HepG2 (cell line): ENCODE measurements around the gene CTIF. TPM values are rescaled to one million over a fixed set of nuclear protein-coding genes. Genes with fewer than 3 reads are reported as not detected.

Source experiments
- ATAC-seq: fragments of 200-7000 bp; cut with Tn5 transposase; 3 replicates; pipeline ENCODE4 v1.9.1; 2020; ENCODE audit warnings: mild to moderate bottlenecking, moderate library complexity
- BruUV-seq: library from RNA; stranded (reverse); fragments of 400-500 nt; replicated peaks from 2 replicates; lab custom pipeline; 2021; lab: Mats Ljungman, UMichigan
- CTCF ChIA-PET: fragments of 300-600 bp; formaldehyde crosslinking; extraction: SDS; loops from one replicate; lab custom pipeline; 2021; ENCODE audit warnings: low total read pairs, inconsistent platforms, low intra/inter-chr PET ratio; lab: Yijun Ruan, JAX
- POLR2A ChIA-PET: fragments of 350-600 bp; sonication (Branson Sonifier 250); formaldehyde crosslinking; loops from one replicate; lab custom pipeline; 2020; ENCODE audit warnings: antibody characterized with exemption, inconsistent platforms; lab: Yijun Ruan, JAX
- DNase-seq: peaks from one replicate; pipeline ENCODE4 v3.0.0-alpha.2; 2015; ENCODE audit warnings: low spot score
- FAIRE-seq: peaks from 3 replicates; lab custom pipeline; 2011; peaks lifted over from hg19 to GRCh38; lab: Jason Lieb, UNC
- H2AFZ ChIP-seq: one replicate; pipeline ENCODE4 v1.6.1; 2011; ENCODE audit warnings: low read length, inconsistent platforms
- H3K27ac ChIP-seq: fragments of 300-600 bp; 3 replicates; pipeline ENCODE4 v1.8.0; 2011; ENCODE audit warnings: mixed run types, mild to moderate bottlenecking, mixed read lengths, low read length, inconsistent platforms; ENCODE audit not compliant: insufficient read depth; ENCODE audit errors: extremely low read length
- H3K27me3 ChIP-seq, 2 experiments: fragments of 200-600 bp in 1 of 2; 2 replicates in 1 of 2; 3 replicates in 1 of 2; pipeline versions ENCODE4 v1.6.0 to v1.8.0; 2011; ENCODE audit warnings: low read length in 2 of 2, mild to moderate bottlenecking in 2 of 2, moderate library complexity in 2 of 2, inconsistent platforms in 1 of 2; ENCODE audit not compliant: insufficient read depth in 2 of 2, control insufficient read depth in 1 of 2
- H3K36me3 ChIP-seq, 2 experiments: fragments of 200-600 bp in 1 of 2; replicated peaks in 1 of 2; 2 replicates in 1 of 2; 3 replicates in 1 of 2; pipeline versions ENCODE4 v1.5.1 to v1.8.0; 2011; ENCODE audit warnings: low read length in 2 of 2, inconsistent platforms in 1 of 2; ENCODE audit not compliant: insufficient read depth in 2 of 2, control insufficient read depth in 1 of 2
- H3K4me1 ChIP-seq: 2 replicates; pipeline ENCODE4 v1.5.1; 2012; ENCODE audit warnings: low read length, inconsistent platforms; ENCODE audit not compliant: insufficient read depth
- H3K4me2 ChIP-seq: 2 replicates; pipeline ENCODE4 v1.6.0; 2011; ENCODE audit warnings: low read depth, low read length, inconsistent platforms
- H3K4me3 ChIP-seq, 3 experiments: fragments of 200-600 bp in 1 of 3; sonication (generic), shearing (Covaris generic) in 1 of 3; replicated peaks in 1 of 3; 2 replicates each; pipeline ENCODE4 v1.5.1; 2011 to 2016; ENCODE audit warnings: low read length in 3 of 3, inconsistent platforms in 2 of 3, low read depth in 2 of 3, mild to moderate bottlenecking in 2 of 3, control low read depth in 1 of 3, mixed read lengths in 1 of 3; ENCODE audit not compliant: insufficient read depth in 1 of 3
- H3K79me2 ChIP-seq: one replicate; pipeline ENCODE4 v1.6.1; 2011; ENCODE audit warnings: low read length, inconsistent platforms; ENCODE audit not compliant: insufficient read depth
- H3K9ac ChIP-seq: 2 replicates; pipeline ENCODE4 v1.6.0; 2011; ENCODE audit warnings: mild to moderate bottlenecking, low read depth, low read length, inconsistent platforms; ENCODE audit not compliant: insufficient read depth
- H3K9me3 ChIP-seq: 2 replicates; pipeline ENCODE4 v1.5.1; 2012; ENCODE audit warnings: mild to moderate bottlenecking, low read length
- H4K20me1 ChIP-seq: 2 replicates; pipeline ENCODE4 v1.6.0; 2011; ENCODE audit warnings: inconsistent platforms, mild to moderate bottlenecking, low read length, moderate library complexity; ENCODE audit not compliant: insufficient read depth
- ARID2 ChIP-seq: sonication (generic); formaldehyde crosslinking; IDR thresholded peaks from 2 replicates; pipeline ENCODE4 v1.8.1; 2022; ENCODE audit warnings: mild to moderate bottlenecking, missing genetic modification reagents, borderline replicate concordance
- ATM ChIP-seq: fragments of 450-650 bp; IDR thresholded peaks from 2 replicates; pipeline ENCODE4 v1.7.1; 2017; ENCODE audit warnings: mild to moderate bottlenecking, borderline replicate concordance
- CENPX ChIP-seq: sonication (generic); formaldehyde crosslinking; IDR thresholded peaks from 2 replicates; pipeline ENCODE4 v1.9.0; 2021; ENCODE audit warnings: mild to moderate bottlenecking, missing genetic modification reagents, moderate library complexity
- E2F1 ChIP-seq: sonication (generic); formaldehyde crosslinking; IDR thresholded peaks from 2 replicates; pipeline ENCODE4 v1.5.0; 2020; ENCODE audit warnings: missing genetic modification reagents
- ESRRA ChIP-seq: sonication (generic); formaldehyde crosslinking; IDR thresholded peaks from 2 replicates; pipeline ENCODE4 v1.5.1; 2020; ENCODE audit warnings: mild to moderate bottlenecking, low read depth, missing genetic modification reagents
- HES4 ChIP-seq: sonication (generic); formaldehyde crosslinking; IDR thresholded peaks from 2 replicates; pipeline ENCODE4 v1.9.0; 2021; ENCODE audit warnings: mild to moderate bottlenecking, missing genetic modification reagents, borderline replicate concordance
- KLF6 ChIP-seq: IDR thresholded peaks from 2 replicates; pipeline ENCODE4 v1.8.0; 2016; ENCODE audit warnings: missing biosample characterization, missing genetic modification reagents
- MYPOP ChIP-seq: sonication (generic); formaldehyde crosslinking; IDR thresholded peaks from 2 replicates; pipeline ENCODE4 v1.8.1; 2023; ENCODE audit warnings: mild to moderate bottlenecking, moderate library complexity, missing genetic modification reagents
- NPAS2 ChIP-seq: sonication (generic); formaldehyde crosslinking; IDR thresholded peaks from 2 replicates; pipeline ENCODE4 v1.8.0; 2022; ENCODE audit warnings: mild to moderate bottlenecking, missing genetic modification reagents, borderline replicate concordance
- NRL ChIP-seq: sonication (generic); formaldehyde crosslinking; IDR thresholded peaks from 2 replicates; pipeline ENCODE4 v1.5.0; 2020; ENCODE audit warnings: missing genetic modification reagents, mild to moderate bottlenecking, moderate library complexity, borderline replicate concordance
- THRA ChIP-seq: sonication (generic); formaldehyde crosslinking; IDR thresholded peaks from 2 replicates; pipeline ENCODE4 v1.4.0; 2020; ENCODE audit warnings: missing genetic modification reagents, borderline replicate concordance
- ZFY ChIP-seq: sonication (generic); formaldehyde crosslinking; IDR thresholded peaks from 2 replicates; pipeline ENCODE4 v1.4.0; 2020; ENCODE audit warnings: missing genetic modification reagents
- ZNF276 ChIP-seq: sonication (generic); formaldehyde crosslinking; IDR thresholded peaks from 2 replicates; pipeline ENCODE4 v1.4.0; 2020; ENCODE audit warnings: mild to moderate bottlenecking, low read depth, missing genetic modification reagents
- ZNF34 ChIP-seq: sonication (generic); formaldehyde crosslinking; IDR thresholded peaks from 2 replicates; pipeline ENCODE4 v1.4.0; 2020; ENCODE audit warnings: mild to moderate bottlenecking, missing genetic modification reagents, borderline replicate concordance
- ZNF432 ChIP-seq: sonication (generic); formaldehyde crosslinking; IDR thresholded peaks from 2 replicates; pipeline ENCODE4 v1.5.0; 2020; ENCODE audit warnings: missing genetic modification reagents, mild to moderate bottlenecking, borderline replicate concordance
- ZNF891 ChIP-seq: sonication (generic); formaldehyde crosslinking; IDR thresholded peaks from 2 replicates; pipeline ENCODE4 v1.5.0; 2020; ENCODE audit warnings: mild to moderate bottlenecking, missing genetic modification reagents
- WGBS: methylation state at CpG from one replicate; pipeline ENCODE4 v1.1.6; 2017; ENCODE audit warnings: low lambda C conversion rate; 5-methylcytosine and 5-hydroxymethylcytosine counted together
- in situ Hi-C: cut with HindIII; loops from 2 replicates; pipeline ENCODE4 v1.10.0; 2017; ENCODE audit warnings: low pct_unique_long_range_greater_than_20kb; ENCODE audit not compliant: extremely low pct_ligation_motif_present
- intact Hi-C: fragments of 100-400 bp; cut with micrococcal nuclease; formaldehyde crosslinking; loops from one replicate; pipeline ENCODE4 v1.10.0; 2022; ENCODE audit not compliant: unreplicated experiment
- polyA plus RNA-seq, 8 experiments: library from polyadenylated mRNA; depleted of rRNA in 3 of 8; stranded (reverse) in 7 of 8; unstranded in 1 of 8; fragments of >200 nt; fragmentation: Illumina TruSeq in 4 of 8; extraction: Trizol in 4 of 8; gene quantifications; 2 replicates each; pipeline versions ENCODE4 v1.2.1 to v1.2.3, GENCODE V29; 2011 to 2016; ENCODE audit warnings: low read depth in 4 of 8, missing spikeins in 1 of 8, mixed read lengths in 1 of 8; ENCODE audit not compliant: insufficient read depth in 1 of 8
- total RNA-seq, 5 experiments: library from RNA; depleted of rRNA; stranded (reverse); fragments of >200 nt; fragmentation: Illumina TruSeq; extraction: Trizol; gene quantifications; 2 replicates each; pipeline ENCODE4 v1.2.3, GENCODE V29; 2016; ENCODE audit warnings: low read depth in 1 of 5

Gene CTIF
- total and polyA plus RNA-seq, 2 of the 13 experiments (the other 11 are each of a cell fraction or from before 2014, with no cell fraction given) = 18.2 to 28.0 TPM

- in situ Hi-C loops = loop anchor here (10.0 kb wide), 1 partner anchor 381 kb away; no protein-coding TSS in a partner anchor
- BruUV-seq = no TSS peak
- WGBS = 67% methylated on average over 3 of the region's 3 CpGs
Observed at GRCh38 chr18:48673456-48673852, 134.6 kb downstream of the CTIF start.

More at GRCh38 chr18:48673456-48673852, 134.6 kb downstream of the CTIF start:
- peaks cover 4% of the 10 kb centered on the region; the same call in 1 of the 2 replicates for H3K9me3 ChIP-seq
- no peak for TF ChIP-seq KLF6 (CRISPR knock-in tag)
- no peak for TF ChIP-seq ZNF34 (CRISPR knock-in tag)
- TF ChIP-seq ZNF432 (CRISPR knock-in tag) = no peak
- TF ChIP-seq ATM = no peak
- TF ChIP-seq ESRRA = no peak
- no peak for TF ChIP-seq ZNF891 (CRISPR knock-in tag)
- TF ChIP-seq ZFY = no peak
- no peak for TF ChIP-seq NRL (CRISPR knock-in tag)
- no peak for TF ChIP-seq THRA (CRISPR knock-in tag)
- no peak for TF ChIP-seq ZNF276 (CRISPR knock-in tag)
- no peak for TF ChIP-seq ARID2
- TF ChIP-seq CENPX (CRISPR knock-in tag) = no peak
- no peak for TF ChIP-seq E2F1 (CRISPR knock-in tag)
- TF ChIP-seq HES4 (CRISPR knock-in tag) = no peak
- TF ChIP-seq MYPOP (CRISPR knock-in tag) = no peak
- no peak for TF ChIP-seq NPAS2 (CRISPR knock-in tag)
- no peaks in the 10 kb centered on the region for H3K27me3 ChIP-seq
- no peaks in the 10 kb centered on the region for H3K79me2 ChIP-seq
- no peak overlapping the region for H3K27ac ChIP-seq
- ATAC-seq (no peak), DNase-seq (no peak), FAIRE-seq (no peak)
- H4K20me1 ChIP-seq = no peaks in the 10 kb centered on the region
- H3K4me2 ChIP-seq = no peak overlapping the region
- ChIA-PET CTCF (no interaction called here), POLR2A (interaction anchor here (0.7 kb wide), 1 partner anchor 219 kb away, joined by 3 read pairs; no protein-coding TSS in a partner anchor)
- no peak overlapping the region for H3K9ac ChIP-seq
- intact Hi-C loops = loop anchor here (10.0 kb wide), 1 partner anchor 111 kb away; no protein-coding TSS in a partner anchor
- H2AFZ ChIP-seq = no peak overlapping the region
- peaks cover 17 to 33% of the 10 kb centered on the region in 2 experiments for H3K36me3 ChIP-seq
- H3K4me1 ChIP-seq = peaks cover 39% of the 10 kb centered on the region
- H3K4me3 ChIP-seq = no peak overlapping the region
